GM12875 (cell line): Measurements from ENCODE around the gene HLA-DPA1.
"Not testable (repeated sequence)": the region's sequence is repeated elsewhere in the genome, so short reads cannot be mapped to it uniquely, and the experiment has no call there.

Source experiments
- H3K4me3 ChIP-seq: one replicate; pipeline ENCODE4 v1.5.1; 2011; ENCODE audit warnings: low read depth, low read length, control low read depth
- TF ChIP-seq, protein P1 (sequence below): IDR thresholded peaks from 2 replicates; pipeline ENCODE4 v1.5.1; 2011; ENCODE audit warnings: low read depth, mild to moderate bottlenecking, control low read depth, inconsistent platforms, low read length, moderate library complexity, borderline replicate concordance; ENCODE audit not compliant: insufficient read depth

The HLA-DPA1 gene

DNA sequence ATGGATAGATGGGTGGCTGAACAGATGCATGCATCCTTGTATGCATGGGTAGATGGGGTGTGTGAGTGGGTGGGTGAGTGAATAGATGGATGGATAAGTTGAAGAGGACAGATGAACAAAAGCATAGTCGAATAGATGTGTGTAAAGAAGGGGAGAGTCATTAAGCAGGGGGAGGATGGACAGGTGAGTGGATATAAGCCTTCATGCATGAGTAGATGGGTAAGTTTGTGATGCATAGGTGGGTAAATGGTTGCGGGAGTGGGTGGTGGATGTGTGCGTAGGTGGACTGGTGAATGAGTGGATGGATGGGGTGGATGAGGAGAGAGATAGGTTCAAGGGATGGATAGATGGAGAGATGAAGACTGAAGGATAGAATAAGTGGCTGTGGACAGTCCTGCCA, 31.9 kb upstream of the HLA-DPA1 start:
- TF ChIP-seq, protein P1, sequence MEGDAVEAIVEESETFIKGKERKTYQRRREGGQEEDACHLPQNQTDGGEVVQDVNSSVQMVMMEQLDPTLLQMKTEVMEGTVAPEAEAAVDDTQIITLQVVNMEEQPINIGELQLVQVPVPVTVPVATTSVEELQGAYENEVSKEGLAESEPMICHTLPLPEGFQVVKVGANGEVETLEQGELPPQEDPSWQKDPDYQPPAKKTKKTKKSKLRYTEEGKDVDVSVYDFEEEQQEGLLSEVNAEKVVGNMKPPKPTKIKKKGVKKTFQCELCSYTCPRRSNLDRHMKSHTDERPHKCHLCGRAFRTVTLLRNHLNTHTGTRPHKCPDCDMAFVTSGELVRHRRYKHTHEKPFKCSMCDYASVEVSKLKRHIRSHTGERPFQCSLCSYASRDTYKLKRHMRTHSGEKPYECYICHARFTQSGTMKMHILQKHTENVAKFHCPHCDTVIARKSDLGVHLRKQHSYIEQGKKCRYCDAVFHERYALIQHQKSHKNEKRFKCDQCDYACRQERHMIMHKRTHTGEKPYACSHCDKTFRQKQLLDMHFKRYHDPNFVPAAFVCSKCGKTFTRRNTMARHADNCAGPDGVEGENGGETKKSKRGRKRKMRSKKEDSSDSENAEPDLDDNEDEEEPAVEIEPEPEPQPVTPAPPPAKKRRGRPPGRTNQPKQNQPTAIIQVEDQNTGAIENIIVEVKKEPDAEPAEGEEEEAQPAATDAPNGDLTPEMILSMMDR = no peak
- no peak overlapping the region for H3K4me3 ChIP-seq

DNA sequence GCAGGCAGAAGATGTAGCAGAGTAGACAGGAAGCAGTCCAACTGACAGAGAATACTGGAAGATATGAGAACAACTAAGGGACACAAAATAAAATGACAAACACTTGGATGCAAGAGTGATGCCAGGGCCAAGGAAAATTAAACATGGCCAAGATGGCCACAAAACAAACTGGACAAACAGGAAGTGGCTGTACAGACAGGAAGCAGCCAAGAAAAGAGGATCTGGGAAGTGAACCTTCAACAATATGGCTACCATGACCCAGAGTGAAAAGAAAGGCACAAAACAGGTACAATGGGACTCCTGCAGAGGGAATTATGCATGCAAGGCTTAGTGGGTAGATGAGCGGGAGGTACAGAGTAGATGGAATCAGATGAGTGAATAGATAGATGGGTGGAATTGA, 31.4 kb upstream of the HLA-DPA1 start:
- TF ChIP-seq, protein P1 = no peak
- H3K4me3 ChIP-seq = no peak overlapping the region

DNA sequence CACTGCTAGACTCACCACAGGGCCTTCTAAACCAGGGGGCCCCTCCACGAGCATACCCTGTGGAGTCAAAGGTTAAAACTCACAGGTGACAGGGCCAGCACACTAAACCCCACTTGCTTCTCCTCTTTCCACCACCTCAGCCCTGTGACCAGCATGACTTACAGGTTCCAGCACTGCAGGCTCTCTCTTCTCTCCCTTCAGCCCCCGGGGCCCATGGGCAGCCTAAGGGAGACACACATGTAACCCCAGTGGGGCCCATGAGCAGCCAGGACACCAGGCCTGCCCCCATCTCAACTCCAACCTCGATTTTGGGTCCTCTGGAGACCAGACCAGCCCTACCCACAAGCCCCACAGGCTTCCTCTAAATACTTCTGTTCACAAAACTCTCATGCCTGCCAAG, 30.3 kb upstream of the HLA-DPA1 start:
- TF ChIP-seq, protein P1 = no peak
- no peak overlapping the region for H3K4me3 ChIP-seq

DNA sequence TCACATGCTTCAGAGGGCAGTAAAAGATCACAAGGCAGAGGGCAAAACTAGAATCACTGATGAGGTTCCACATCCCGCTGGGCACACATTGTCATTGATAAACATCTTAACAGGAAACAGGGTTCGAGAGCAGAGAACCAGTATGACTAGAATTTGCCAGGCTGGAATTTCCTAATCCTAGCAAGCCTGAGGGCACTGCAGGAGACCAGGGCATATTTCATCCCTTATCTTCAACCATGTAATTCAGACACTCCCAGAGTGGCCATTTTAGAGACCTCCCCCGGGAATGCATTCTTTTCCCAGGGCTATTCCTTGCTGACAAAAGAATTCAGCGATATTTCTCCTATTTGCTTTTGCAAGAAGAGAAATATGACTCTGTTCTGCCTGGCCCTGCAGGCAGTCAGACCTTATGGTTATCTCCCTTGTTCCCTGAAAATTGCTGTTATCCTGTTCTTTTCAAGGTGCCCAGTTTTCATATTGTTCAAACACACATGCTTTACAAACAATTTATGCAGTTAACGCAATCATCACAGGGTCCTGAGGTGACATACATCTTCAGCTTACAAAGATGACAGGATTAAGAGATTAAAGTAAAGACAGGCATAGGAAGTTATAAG, 27.8 kb upstream of the HLA-DPA1 start:
- not testable (repeated sequence) for H3K4me3 ChIP-seq

DNA sequence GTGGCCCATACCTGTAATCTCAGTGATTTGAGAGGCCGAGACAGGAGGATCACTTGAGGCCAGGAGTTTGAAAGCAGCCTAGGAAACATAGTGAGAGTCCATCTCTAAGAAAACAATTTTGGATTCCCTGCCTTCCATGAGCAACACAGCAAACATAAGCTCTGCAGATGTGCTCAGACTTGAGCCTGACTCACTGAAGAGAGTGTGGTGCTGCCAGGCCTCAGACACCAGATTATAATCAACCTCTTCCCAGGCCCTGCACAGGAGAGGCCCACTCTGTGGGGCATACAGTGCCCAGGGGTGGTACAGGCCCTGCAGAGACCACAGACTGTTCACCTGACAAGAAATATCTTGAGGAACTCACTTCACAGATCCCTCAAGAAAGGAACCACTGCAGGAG, 22.2 kb upstream of the HLA-DPA1 start:
- TF ChIP-seq, protein P1 = no peak

DNA sequence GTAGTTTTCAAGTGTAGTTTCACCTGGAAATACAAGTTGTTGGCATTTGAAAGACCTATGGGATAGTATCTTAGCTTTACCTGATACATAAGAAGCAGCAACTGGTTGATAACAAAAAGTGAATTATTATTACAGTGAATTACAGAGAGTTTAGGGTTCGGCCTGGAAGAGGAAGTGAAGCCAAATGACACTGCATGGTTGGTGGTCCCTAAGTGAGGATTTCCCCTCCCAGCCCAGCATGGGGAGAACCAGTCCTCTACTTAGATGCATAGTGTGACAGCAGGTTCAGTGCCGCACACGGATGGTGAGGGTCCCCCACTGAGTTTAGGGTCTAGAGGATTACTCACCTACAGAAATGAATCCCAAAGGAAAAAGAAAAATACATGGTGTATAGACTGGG, 20.4 kb upstream of the HLA-DPA1 start:
- no peak overlapping the region for H3K4me3 ChIP-seq

More for the DNA sequence above, 22.2 kb upstream of the HLA-DPA1 start:
- no peak overlapping the region for H3K4me3 ChIP-seq

DNA sequence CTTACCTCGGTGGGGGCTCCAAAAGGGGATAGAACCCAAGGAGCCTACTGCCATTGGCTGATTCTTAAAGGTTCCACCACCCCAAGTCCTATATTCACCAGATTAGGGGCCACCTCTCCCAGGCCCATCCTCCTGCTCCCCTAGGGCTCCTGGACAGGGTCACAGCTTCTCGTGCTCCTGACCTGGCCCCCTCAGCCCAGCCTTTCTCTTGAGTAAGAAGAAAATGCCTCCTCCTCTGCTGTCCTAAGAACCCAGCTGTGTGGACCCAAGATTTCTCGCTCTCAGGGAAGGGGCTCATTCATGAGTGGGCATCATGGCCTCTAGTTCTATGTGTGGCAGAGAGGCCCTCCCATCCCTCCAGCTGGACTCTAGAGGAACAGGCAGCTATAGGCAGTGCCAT, 18.9 kb upstream of the HLA-DPA1 start:
- no peak overlapping the region for H3K4me3 ChIP-seq
- TF ChIP-seq, protein P1 = no peak

More for the DNA sequence above, 20.4 kb upstream of the HLA-DPA1 start:
- TF ChIP-seq, protein P1 = no peak

DNA sequence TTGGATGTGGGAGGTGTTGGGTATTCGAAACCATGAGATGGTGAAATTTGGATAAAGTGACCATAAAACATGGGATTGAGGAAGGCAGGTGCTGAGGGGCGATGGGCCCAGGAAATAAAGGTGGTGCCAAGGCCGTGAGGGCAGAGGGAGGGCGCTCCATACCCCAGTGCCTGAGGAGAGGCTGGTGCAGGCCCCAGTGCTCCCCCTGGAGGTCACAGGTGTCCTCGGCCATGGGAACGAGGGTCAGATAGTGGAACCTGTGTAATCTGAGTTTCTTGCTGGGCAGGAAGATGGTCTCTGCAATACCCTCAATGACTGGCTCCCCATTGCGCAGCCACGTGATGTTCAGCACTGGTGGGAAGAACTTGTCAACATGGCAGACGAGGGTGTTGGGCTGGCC, 18.5 kb upstream of the HLA-DPA1 start:
- no peak overlapping the region for H3K4me3 ChIP-seq
- TF ChIP-seq, protein P1 = peak; percentile 89
